Glomerular endothelial cell (primary cell): ENCODE measurements around the gene ZCCHC7. TPM values are rescaled to one million over a fixed set of nuclear protein-coding genes. Genes with fewer than 3 reads are reported as not detected.
"Not testable (repeated sequence)": the region's sequence is repeated elsewhere in the genome, so short reads cannot be mapped to it uniquely, and the experiment has no call there.

Experiments used
- DNase-seq: peaks from one replicate; pipeline ENCODE4 v3.0.0-alpha.2; 2011; ENCODE audit warnings: low read depth, low spot score; ENCODE audit errors: extremely low read depth
- total RNA-seq: library from RNA; depleted of rRNA; stranded (reverse); fragments of >200 nt; gene quantifications from 2 replicates; pipeline ENCODE4 v1.2.3, GENCODE V29; 2015

The ZCCHC7 gene
- total RNA-seq, 1 donor from 2014 or later, result 20.5 TPM

DNA sequence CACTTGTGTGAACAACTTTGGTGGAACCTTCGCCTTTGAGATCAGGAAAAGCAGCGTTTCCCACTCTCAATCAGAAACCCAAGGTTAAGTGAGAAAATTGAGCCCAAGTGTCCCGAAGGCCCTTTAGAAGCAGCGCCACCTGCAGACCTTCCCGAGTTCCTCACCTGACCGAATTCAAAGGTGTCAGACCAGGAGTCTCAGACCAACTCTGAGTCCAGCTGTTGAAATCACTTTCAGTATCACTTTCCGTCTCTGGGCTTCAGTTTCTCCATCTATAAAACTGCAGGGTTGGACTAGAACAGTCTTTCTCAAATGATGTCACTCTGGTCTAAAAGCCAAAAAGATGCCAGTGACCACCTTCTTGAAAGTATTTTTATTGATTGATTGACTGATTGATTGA, 270.4 kb downstream of the ZCCHC7 start:
- DNase-seq, result no peak

DNA sequence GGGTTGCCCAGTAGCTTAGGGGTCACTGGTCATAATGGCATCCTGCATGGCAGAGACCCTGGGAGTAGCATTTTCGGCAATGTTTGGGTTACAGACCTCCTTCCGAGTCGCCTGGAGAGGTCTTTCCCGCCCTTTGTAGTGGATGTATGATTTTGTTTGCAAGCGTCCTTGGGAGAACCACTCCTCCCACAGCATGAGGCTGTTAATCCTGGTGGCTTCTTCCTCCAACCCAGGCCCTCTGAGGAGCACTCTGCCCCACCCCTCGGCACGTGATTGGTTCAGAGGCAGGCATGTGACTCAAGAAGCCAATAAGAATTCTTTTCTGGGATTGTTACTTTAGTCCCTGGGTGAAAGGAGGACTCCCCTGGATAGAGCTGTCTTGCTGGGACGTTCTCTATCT, 271.9 kb downstream of the ZCCHC7 start:
- no peak for DNase-seq

DNA sequence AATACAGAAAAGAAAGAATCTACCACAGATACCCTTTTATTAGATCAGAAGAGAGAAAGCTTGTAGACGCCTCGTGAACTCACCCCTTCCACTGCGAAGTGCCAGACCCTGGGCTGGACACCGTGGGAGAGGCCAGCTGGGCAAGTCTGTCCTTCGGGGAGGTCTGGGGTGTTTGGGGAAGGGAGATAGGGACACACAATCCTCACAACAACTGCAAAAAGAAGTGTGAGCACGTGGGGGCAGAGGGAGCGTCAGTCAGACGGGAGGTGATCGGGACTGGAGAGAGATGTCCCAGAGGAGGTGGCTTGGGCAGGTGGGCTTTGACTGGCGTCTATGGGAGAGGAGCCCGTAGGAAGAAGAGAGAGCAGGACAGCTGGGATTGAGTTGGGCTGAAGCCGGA, 274.9 kb downstream of the ZCCHC7 start:
- no peak for DNase-seq

DNA sequence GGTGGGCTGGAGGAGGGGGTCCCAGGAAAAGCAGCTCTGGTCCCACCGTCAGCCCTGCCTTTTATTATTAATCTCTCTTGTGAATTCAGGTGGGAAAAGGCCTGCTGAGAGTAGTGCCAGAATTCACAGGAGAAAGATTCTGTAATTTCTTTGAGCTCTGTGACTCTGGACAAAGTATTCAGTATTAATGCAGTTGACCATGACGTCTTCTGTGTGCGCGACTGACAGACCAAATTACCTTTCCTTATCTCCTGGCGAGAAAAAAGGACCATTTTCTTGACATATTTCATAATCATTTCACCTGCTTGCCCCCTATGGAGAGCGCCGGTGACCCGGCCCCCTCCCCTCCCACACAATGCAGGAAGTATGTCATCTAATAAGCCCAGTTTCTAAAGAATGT, 275.3 kb downstream of the ZCCHC7 start:
- no peak for DNase-seq

DNA sequence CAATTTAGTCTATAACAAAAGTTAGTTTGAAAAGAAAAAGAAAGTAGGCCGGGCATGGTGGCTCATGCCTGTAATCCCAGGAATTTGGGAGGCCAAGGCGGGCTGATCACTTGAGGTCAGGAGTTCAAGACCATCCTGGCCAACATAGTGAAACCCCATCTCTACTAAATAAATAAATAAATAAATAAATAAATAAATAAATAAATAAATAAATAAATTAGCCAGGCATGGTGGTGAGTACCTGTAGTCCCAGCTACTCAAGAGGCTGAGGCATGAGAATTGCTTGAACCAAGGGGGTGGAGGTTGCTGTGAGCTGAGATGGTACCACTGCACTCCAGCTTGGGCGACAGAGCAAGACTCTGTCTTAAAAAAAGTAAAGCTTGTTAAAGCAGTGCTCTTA, 277.6 kb downstream of the ZCCHC7 start:
- DNase-seq, result not testable (repeated sequence)

DNA sequence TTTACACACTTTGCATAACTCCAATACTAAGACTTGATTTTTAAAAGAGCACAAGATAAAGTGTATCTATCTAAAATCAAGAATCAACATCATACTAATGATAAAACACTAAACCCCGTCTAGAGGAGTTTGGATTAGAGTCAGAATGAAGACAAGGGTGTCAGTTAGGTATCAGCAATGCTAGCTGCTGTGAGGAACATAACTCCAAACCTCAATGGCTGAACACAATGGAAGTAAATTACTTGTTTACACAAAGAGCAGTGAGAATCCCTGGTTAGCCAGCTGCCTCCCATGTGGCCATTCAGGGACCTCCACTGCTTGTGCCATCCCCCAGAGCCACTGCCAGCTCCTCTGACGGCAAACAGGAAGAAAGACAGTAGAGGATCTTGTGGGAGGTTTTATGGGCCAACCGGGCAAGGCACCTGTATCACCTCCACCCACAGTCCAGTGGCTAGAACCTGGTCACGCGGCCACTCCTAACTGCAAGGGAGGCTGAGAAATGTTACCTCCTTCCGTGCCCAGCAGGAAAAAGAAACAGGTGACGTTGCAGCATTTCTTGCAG, 278.2 kb downstream of the ZCCHC7 start:
- DNase-seq, result no peak

DNA sequence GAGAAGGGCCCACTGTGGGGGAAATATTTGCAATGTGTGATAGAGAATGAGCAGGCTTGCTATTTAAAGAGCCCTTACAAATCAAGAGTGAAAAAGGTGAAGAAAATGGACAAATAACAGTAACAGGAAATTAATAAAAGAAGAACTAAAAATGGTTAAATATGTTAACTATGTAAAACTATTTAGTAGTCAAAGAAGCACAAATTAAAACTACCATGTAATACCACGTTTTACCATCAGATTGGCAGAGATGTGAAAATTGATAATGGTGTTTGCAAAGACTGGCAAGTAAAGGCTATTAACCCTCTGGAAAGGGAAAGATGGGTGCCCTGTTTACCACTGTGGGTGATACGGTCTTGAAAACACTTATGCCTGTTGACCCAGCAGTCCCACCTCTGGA, 279.0 kb downstream of the ZCCHC7 start:
- DNase-seq, result no peak

DNA sequence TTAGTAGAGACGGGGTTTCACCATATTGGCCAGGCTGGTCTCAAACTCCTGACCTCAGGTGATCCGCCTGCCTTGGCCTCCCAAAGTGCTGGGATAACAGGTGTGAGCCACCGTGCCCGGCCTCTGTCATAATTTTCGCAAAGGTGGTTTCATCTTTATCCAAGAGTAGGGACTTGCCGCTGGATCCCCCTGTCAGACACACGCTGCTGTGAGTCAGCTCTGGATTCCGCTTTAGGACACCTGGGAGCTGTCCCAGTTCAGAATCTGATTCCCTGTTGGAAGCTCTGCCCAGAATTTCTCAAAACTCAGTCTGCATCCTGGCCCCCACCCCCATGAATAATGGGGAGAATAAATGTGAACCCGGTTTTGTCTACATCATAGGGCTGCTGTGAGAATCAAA, 284.2 kb downstream of the ZCCHC7 start:
- no peak for DNase-seq

DNA sequence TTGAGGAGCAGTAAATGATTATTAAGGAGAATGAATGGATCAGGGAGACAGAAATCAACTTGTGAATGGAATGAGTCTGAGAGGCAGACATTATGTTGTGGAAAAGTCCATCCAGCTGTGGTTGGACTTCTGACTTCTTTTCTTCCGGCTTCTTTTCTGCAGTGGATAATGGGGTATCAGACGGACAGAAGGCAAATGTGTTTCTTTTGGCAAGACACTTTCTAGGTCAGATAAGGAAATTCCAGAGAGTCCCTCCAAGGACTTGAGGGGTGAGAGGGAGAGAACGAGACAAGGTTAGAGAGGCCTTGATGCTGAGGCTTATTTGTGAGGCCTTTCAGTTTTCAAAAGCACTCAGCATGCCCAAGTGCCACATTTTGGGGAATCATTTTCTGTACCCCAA, 285.0 kb downstream of the ZCCHC7 start:
- no peak for DNase-seq

DNA sequence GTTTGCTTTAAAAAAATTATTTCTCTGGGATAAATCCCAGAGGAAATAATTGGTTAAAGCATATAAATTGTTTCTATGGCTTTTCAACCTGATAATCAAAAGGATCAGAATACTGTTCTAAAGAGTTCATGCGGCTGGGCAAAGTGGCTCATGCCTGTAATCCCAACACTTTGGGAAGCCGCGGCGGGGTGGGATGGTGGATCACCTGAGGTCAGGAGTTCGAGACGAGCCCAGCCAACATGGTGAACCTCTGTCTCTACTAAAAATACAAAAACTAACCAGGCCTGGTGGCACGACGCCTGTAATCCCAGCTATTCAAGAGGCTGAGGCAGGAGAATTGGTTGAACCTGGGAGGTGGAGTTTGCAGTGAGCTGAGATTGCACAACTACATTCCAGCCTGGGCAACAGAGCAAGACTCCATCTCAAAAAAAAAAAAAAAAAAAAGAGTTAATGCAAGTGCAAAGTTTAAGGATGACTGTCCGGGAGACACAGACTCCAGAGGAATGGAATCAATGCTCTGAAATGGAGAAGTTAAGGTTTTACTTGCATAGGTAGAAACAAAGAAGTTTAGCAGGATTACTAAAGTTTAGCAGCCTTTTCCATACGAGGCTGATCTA, 285.5 kb downstream of the ZCCHC7 start:
- no peak for DNase-seq

DNA sequence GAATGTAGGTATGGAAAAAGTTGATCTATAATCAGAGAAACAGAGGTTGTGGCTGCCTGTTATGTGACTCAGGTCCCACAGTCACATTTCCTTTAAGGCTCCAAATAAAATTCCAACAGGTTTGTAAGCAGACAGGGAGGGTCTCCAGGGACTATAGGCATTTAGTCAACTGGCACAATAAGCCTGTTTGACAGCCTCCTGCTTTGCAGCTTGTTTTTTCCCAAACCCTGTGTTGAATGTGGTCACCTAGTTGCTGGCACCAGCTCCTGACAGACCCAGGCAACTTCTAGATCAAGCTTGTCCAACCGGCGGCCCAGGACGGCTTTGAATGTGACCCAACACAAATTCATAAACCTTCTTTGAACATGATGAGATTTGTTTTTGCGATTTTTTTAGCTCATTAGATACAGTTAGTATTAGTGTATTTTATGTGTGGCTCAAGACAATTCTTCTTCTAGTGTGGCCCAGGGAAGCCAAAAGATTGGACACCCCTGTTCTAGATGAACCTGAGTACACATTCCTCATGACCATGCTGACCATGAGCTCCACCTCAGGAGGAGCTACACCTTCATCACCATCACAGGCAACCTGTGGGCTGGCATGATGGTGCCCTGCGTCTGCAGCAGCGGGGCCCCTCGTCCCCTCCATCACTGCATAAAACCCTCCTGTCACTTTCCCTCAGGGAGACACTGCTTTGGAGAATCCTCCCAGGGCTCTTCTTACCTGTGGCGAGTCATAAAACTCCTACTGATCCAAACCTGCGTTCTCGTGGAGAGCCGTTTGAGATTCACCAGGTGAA, 286.4 kb downstream of the ZCCHC7 start:
- no peak for DNase-seq

DNA sequence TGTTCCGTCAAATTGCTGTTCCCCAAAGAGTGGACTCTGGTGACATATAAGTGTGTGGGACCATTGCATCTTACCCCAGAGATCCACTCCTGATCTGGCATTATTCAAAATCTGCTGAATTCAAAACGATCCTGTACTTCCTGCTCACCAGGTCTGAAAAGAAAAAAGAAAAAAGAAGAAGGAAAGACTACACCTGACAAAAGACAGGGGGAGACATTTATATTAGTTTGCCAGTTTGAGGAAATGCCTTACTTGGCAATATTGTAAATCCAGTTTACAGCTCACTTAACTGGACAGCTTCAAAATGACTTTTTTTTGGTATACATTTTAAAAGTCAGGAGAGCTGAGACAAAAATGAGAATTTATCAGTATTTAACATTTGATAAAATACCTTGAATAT, 287.1 kb downstream of the ZCCHC7 start:
- no peak for DNase-seq

Other genes starting within 250 kb of the ZCCHC7 start
- gene PAX5, start 86.3 kb upstream of the ZCCHC7 start, total RNA-seq, result not detected in 2 replicates